Breast epithelium (tissue), 4 donors: ENCODE data around the gene CMTM2. TPM values are rescaled to one million over a fixed set of nuclear protein-coding genes. Genes with fewer than 3 reads are reported as not detected.
"Not testable (repeated sequence)": the region's sequence is repeated elsewhere in the genome, so short reads cannot be mapped to it uniquely, and the experiment has no call there.

Experiments used
- DNase-seq, 2 donors: peaks; one replicate each; pipeline ENCODE4 v3.0.0-alpha.2; 2019; ENCODE audit warnings: low spot score in 2 of 2
- H3K27ac ChIP-seq, 2 donors: fragments of 200-600 bp; sonication (generic) in 1 of 2; one replicate each; pipeline ENCODE4 v1.5.1; 2016 to 2019; ENCODE audit warnings: mild to moderate bottlenecking in 1 of 2
- H3K27me3 ChIP-seq, 2 donors: fragments of 200-600 bp; sonication (generic) in 1 of 2; one replicate each; pipeline versions ENCODE4 v1.5.1 to v1.6.0; 2017 to 2019; ENCODE audit warnings: control low read depth in 1 of 2, mild to moderate bottlenecking in 1 of 2
- H3K36me3 ChIP-seq: fragments of 200-600 bp; one replicate; pipeline ENCODE4 v1.5.1; 2019
- H3K4me1 ChIP-seq, 2 donors: fragments of 200-600 bp; sonication (generic); one replicate each; pipeline ENCODE4 v1.5.1; 2016 to 2019; ENCODE audit warnings: control low read depth in 1 of 2
- H3K4me3 ChIP-seq, 3 donors: fragments of 200-600 bp; sonication (generic); 1 replicate in 2 of 3; 2 replicates in 1 of 3; pipeline ENCODE4 v1.5.1; 2016 to 2019; ENCODE audit warnings: mild to moderate bottlenecking in 3 of 3, moderate library complexity in 2 of 3
- H3K9me3 ChIP-seq, 2 donors: fragments of 200-600 bp; sonication (generic) in 1 of 2; one replicate each; pipeline ENCODE4 v1.5.1; 2016 to 2019; ENCODE audit warnings: control low read depth in 1 of 2
- POLR2A ChIP-seq: fragments of 450-650 bp; IDR thresholded peaks from one replicate; pipeline ENCODE4 v1.6.1; 2016; ENCODE audit warnings: antibody characterized with exemption, mild to moderate bottlenecking, moderate library complexity
- POLR2AphosphoS5 ChIP-seq, 3 donors: sonication (generic); formaldehyde crosslinking; IDR thresholded peaks; one replicate each; pipeline ENCODE4 v1.6.1; 2017; ENCODE audit warnings: antibody characterized with exemption in 3 of 3
- intact Hi-C: fragments of 100-400 bp; cut with DNase I; formaldehyde crosslinking; loops from one replicate; pipeline ENCODE4 v1.15.1; 2023; ENCODE audit warnings: low total_unique reads
- total RNA-seq, 3 donors: library from RNA; depleted of rRNA; stranded (reverse); fragments of >200 nt; gene quantifications; one replicate each; pipeline ENCODE4 v1.1.0, GENCODE V29; 2016
- TF ChIP-seq, protein P1 (sequence below), 3 donors: fragments of 450-650 bp; IDR thresholded peaks; one replicate each; pipeline ENCODE4 v1.5.1; 2016 to 2017; ENCODE audit warnings: antibody characterized with exemption in 3 of 3, mild to moderate bottlenecking in 3 of 3, moderate library complexity in 3 of 3

The CMTM2 gene
- total RNA-seq, 3 donors from 2014 or later, result not detected

DNA sequence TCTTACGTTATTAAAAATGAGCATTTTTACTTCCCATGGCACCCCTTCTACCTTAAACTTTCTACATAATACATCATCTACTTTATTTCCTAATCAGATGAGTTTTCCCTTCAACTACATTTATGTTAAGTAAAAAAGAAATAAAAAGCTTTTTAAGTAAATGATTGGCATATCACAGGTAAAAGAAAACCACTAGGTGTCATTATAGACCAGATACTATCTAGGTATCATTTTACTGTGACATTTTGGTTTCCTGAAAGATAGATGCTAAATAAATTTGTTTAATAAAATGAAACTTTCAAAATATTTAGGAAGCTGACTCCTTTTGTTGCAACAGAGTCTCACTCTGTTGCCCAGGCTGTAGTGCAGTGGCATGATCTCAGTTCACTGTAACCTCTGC lies 16.9 kb upstream of the CMTM2 start:
- no peak overlapping the region for H3K27ac ChIP-seq
- H3K36me3 ChIP-seq, result no peaks in the 10 kb centered on the region
- TF ChIP-seq POLR2A (no peak), POLR2AphosphoS5 (IDR thresholded peaks at IDR 0.05) (no peak)
- TF ChIP-seq, protein P1, sequence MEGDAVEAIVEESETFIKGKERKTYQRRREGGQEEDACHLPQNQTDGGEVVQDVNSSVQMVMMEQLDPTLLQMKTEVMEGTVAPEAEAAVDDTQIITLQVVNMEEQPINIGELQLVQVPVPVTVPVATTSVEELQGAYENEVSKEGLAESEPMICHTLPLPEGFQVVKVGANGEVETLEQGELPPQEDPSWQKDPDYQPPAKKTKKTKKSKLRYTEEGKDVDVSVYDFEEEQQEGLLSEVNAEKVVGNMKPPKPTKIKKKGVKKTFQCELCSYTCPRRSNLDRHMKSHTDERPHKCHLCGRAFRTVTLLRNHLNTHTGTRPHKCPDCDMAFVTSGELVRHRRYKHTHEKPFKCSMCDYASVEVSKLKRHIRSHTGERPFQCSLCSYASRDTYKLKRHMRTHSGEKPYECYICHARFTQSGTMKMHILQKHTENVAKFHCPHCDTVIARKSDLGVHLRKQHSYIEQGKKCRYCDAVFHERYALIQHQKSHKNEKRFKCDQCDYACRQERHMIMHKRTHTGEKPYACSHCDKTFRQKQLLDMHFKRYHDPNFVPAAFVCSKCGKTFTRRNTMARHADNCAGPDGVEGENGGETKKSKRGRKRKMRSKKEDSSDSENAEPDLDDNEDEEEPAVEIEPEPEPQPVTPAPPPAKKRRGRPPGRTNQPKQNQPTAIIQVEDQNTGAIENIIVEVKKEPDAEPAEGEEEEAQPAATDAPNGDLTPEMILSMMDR (IDR thresholded peaks at IDR 0.05), result no peak
- no peaks in the 10 kb centered on the region for H3K4me1 ChIP-seq
- DNase-seq, result no peak
- H3K27me3 ChIP-seq, result no peaks in the 10 kb centered on the region
- intact Hi-C loops, result no loop called here
- H3K4me3 ChIP-seq, result no peak overlapping the region
- H3K9me3 ChIP-seq, result no peaks in the 10 kb centered on the region

- H3K36me3 ChIP-seq, result no peaks in the 10 kb centered on the region
- TF ChIP-seq POLR2AphosphoS5 (IDR thresholded peaks at IDR 0.05), result no peak
- no peak for TF ChIP-seq POLR2A
- TF ChIP-seq, protein P1 (IDR thresholded peaks at IDR 0.05), result no peak
- intact Hi-C loops, result no loop called here
Observed at GRCh38 chr16:66562986-66563385, 16.3 kb upstream of the CMTM2 start.

DNA sequence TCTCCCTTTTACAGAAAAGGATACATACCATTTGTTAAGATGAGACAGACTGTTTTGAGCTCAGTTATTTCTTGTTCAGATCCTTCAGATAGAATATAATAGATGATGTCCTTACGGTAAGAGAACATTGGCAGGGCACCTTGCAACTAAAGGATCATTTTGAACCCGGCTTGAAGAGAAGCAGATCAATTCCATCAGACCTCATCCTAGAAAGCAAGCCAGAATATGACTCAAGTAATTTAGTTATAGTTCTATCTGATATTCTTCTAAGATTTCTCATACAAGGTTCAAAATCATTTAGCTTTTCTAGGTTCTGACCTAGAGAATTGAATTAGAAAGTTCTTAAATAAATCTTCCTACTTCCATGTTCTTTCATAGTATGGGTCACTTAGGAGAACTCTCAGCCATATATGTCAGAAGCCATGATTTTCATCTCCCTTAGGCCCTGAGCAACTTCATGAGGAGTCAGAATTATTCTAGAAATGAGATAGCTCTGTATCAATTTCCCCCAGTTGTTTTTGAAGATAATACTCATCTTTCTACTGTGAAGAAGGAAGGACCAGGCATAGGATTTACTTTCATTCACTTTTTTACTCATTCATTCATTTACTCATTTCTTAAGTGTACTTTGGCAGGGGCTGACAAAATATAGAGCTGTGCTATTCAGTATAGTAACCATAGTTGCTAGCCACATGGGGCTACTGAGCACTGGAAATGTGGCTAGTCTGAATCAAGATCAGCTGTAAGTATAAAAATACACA lies 15.5 kb upstream of the CMTM2 start:
- no peak for DNase-seq
- Histone ChIP-seq H3K27me3 (no peaks in the 10 kb centered on the region), H3K4me3 (no peak overlapping the region), H3K9me3 (no peaks in the 10 kb centered on the region), H3K27ac (no peak overlapping the region), H3K4me1 (no peaks in the 10 kb centered on the region), H3K36me3 (no peaks in the 10 kb centered on the region)
- intact Hi-C loops, result no loop called here
- TF ChIP-seq POLR2AphosphoS5 (IDR thresholded peaks at IDR 0.05), result no peak
- no peak for TF ChIP-seq POLR2A

More at GRCh38 chr16:66562986-66563385, 16.3 kb upstream of the CMTM2 start:
- no peak overlapping the region for H3K27ac ChIP-seq
- H3K4me3 ChIP-seq, result no peak overlapping the region
- H3K27me3 ChIP-seq, result no peaks in the 10 kb centered on the region
- no peaks in the 10 kb centered on the region for H3K4me1 ChIP-seq
- H3K9me3 ChIP-seq, result no peaks in the 10 kb centered on the region
- no peak for DNase-seq

GRCh38 chr16:66566051-66566901 lies 13.0 kb upstream of the CMTM2 start, which contains the start of gene CMTM1:
CMTM1 (plus strand) TSS chr16:66566439; CDS start chr16:66566514, 75 bp downstream.
- Histone ChIP-seq H3K36me3 (no peaks in the 10 kb centered on the region), H3K27ac (no peak within 1 kb of the TSS), H3K4me3 (no peak within 1 kb of the TSS), H3K9me3 (no peaks in the 10 kb centered on the region), H3K4me1 (no peaks in the 10 kb centered on the region), H3K27me3 (no peaks in the 10 kb centered on the region)
- intact Hi-C loops, result no loop called here
- TF ChIP-seq, protein P1 (IDR thresholded peaks at IDR 0.05), result no peak
- TF ChIP-seq POLR2AphosphoS5 (IDR thresholded peaks at IDR 0.05) (no peak), POLR2A (no peak)
- no peak for DNase-seq

GRCh38 chr16:66567270-66567669 lies 12.0 kb upstream of the CMTM2 start:
- H3K4me3 ChIP-seq, intact Hi-C loops, H3K27me3 ChIP-seq, DNase-seq, H3K36me3 ChIP-seq, H3K9me3 ChIP-seq, H3K27ac ChIP-seq, H3K4me1 ChIP-seq: not testable (repeated sequence)

DNA sequence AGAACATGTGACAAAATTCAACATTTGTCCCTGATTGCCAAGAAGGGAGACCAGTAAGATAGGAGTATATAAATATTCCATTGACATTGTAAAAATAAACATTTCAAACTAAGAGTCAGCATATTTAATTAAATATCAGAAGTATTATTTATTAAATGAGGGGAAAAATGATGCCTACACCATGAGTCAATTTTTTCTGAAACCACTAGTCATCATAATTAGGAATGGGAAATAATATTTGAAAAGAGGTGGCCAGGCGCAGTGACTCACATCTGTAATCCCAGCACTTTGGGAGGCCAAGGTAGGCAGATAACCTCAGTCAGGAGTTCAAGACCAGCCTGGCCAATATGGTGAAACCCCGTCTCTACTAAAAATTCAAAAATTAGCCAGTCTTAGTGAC lies 10.9 kb upstream of the CMTM2 start:
- intact Hi-C loops, result no loop called here

More for the DNA sequence above, 10.9 kb upstream of the CMTM2 start:
- H3K4me3 ChIP-seq, result no peak overlapping the region
- no peaks in the 10 kb centered on the region for H3K4me1 ChIP-seq
- H3K9me3 ChIP-seq, result no peaks in the 10 kb centered on the region
- no peaks in the 10 kb centered on the region for H3K27me3 ChIP-seq
- no peak for TF ChIP-seq POLR2A
- TF ChIP-seq POLR2AphosphoS5 (IDR thresholded peaks at IDR 0.05), result no peak
- TF ChIP-seq, protein P1 (IDR thresholded peaks at IDR 0.05), result no peak
- DNase-seq, result no peak
- H3K27ac ChIP-seq, result no peak overlapping the region
- H3K36me3 ChIP-seq, result no peaks in the 10 kb centered on the region
